ENCODE data around the gene OR2K2. TPM values are rescaled to one million over a fixed set of nuclear protein-coding genes. Genes with fewer than 3 reads are reported as not detected.

Gene OR2K2
- total and polyA plus RNA-seq, 10 of the 15 experiments (the other 5 are each of a cell fraction or from before 2014, with no cell fraction given) = 0.12 TPM; not detected in 9

- Histone ChIP-seq H3K27ac (ENCODE audit: control insufficient read depth, insufficient read depth) (no peak overlapping the region), H2AFZ (ENCODE audit: control insufficient read depth, low read depth, low read length) (no peak overlapping the region), H3K9me3 (replicated peaks; ENCODE audit: control insufficient read depth, insufficient read depth, low read length) (no peaks in the 10 kb centered on the region), H3K9ac (ENCODE audit: control insufficient read depth, insufficient read depth, low read length) (no peak overlapping the region), H3K36me3 (ENCODE audit: control insufficient read depth in 2 of 2, insufficient read depth in 2 of 2, low read length in 1 of 2) (no peaks in the 10 kb centered on the region), H3K4me1 (ENCODE audit: control insufficient read depth, insufficient read depth, low read length) (no peaks in the 10 kb centered on the region), H3K4me2 (ENCODE audit: control insufficient read depth, insufficient read depth) (no peak overlapping the region), H3K27me3 (replicated peaks in 1 of 2; ENCODE audit: control insufficient read depth in 2 of 2, insufficient read depth in 2 of 2, low read length in 1 of 2) (no peaks in the 10 kb centered on the region), H3K4me3 (no peak overlapping the region), H4K20me1 (ENCODE audit: control insufficient read depth, insufficient read depth) (no peaks in the 10 kb centered on the region), H3K79me2 (ENCODE audit: control insufficient read depth, insufficient read depth, low read length) (no peaks in the 10 kb centered on the region)
- RAD21 ChIA-PET (ENCODE audit: unreplicated experiment) = interaction anchor here (0.9 to 5.0 kb wide), 5 partner anchors 134 to 660 kb away, joined by 3 to 37 read pairs (median 29); partner anchors contain the start of gene LPAR1
- DNase-seq (ENCODE audit: low read depth, low spot score) = no peak
- in situ Hi-C loops (cut with MboI) = loop anchor here (5.0 to 10.0 kb wide), 3 partner anchors 260 to 852 kb away; partner anchors contain the start of gene LPAR1
- POLR2A ChIA-PET = no interaction called here
- intact Hi-C loops (cut with micrococcal nuclease; ENCODE audit: unreplicated experiment) = loop anchor here (5.0 to 10.0 kb wide), 4 partner anchors 342 to 1112 kb away; no protein-coding TSS in a partner anchor
- BruUV-seq (replicated peaks) = no TSS peak
- SMC1A ChIA-PET (ENCODE audit: uncharacterized antibody, unreplicated experiment) = interaction anchor here (0.6 to 5.9 kb wide), 15 partner anchors 9 to 667 kb away, joined by 3 to 59 read pairs (median 6); partner anchors contain the start of gene LPAR1
- TF ChIP-seq ZSCAN29 (IDR thresholded peaks at IDR 0.05) = no peak
- TF ChIP-seq ZBED1 (IDR thresholded peaks at IDR 0.05; ENCODE audit: borderline replicate concordance) = no peak
- no peak for TF ChIP-seq WRNIP1 (IDR thresholded peaks at IDR 0.05; ENCODE audit: borderline replicate concordance, low read depth, low read length)
- no peak for TF ChIP-seq RAD21 (IDR thresholded peaks at IDR 0.05; ENCODE audit: insufficient read depth, low read depth, low read length)
- no peak for TF ChIP-seq ZZZ3 (IDR thresholded peaks at IDR 0.05; ENCODE audit: control insufficient read depth, insufficient read length, low read depth)
- TF ChIP-seq PAX8 (IDR thresholded peaks at IDR 0.05) = no peak
- TF ChIP-seq DPF2 (IDR thresholded peaks at IDR 0.05) = no peak
- TF ChIP-seq MAX (IDR thresholded peaks at IDR 0.05; ENCODE audit: low read depth, low read length) = no peak
- WGBS (ENCODE audit: insufficient coverage, insufficient replicate concordance, low lambda C conversion rate, missing lambda C conversion rate) = 0% methylated on average over 2 of the region's 2 CpGs
- CTCF ChIA-PET = interaction anchor here (0.7 to 5.5 kb wide), 11 partner anchors 8 to 661 kb away, joined by 3 to 50 read pairs (median 5); no protein-coding TSS in a partner anchor
- no peak for FAIRE-seq
- no peak for ATAC-seq
Observed at GRCh38 chr9:111297066-111297824, 32.8 kb downstream of the OR2K2 start.
